GM21723 (cell line): ENCODE data around the gene MS4A6E.
"Not testable (repeated sequence)": the region's sequence is repeated elsewhere in the genome, so short reads cannot be mapped to it uniquely, and the experiment has no call there.

Source experiments
- ATAC-seq: cut with Tn5 transposase; IDR thresholded peaks from one replicate; pipeline ENCODE4 v1.9.1; 2021; ENCODE audit warnings: mild to moderate bottlenecking, moderate library complexity; ENCODE audit not compliant: unreplicated experiment

The MS4A6E gene

DNA sequence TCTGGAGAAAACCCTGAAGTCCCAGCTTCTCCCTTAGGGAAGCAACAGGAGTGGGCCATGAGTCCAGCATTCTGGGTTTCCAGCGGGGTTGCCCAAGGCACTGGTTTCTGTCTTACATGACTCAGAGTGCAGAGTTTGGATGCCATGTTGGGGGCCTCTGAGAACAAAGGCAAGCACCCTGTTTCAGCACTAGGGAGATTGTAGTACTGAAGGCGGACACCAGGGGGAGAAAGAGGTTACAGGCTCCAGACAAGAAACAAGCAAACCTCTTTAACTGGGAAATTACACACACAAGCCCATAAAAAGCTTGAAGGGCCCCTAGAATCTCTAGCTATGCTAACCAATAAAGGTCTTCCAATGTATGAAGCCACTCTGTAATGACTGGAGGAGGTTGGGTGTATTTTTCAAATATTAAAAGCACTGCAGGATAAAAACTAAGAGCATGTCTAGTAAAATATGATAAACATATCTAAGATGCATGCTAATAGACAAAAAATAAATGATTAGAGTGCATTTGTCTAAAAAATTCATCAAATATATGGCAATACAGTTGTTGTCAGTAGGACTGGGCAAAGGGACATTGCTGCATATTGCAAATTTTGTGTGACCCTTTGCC, 7.1 kb downstream of the MS4A6E start:
- peak; percentile 59 for ATAC-seq

- ATAC-seq, result peak; percentile 43
These were observed 9.8 kb downstream of the MS4A6E start for GRCh38 chr11:60336767-60337391.

DNA sequence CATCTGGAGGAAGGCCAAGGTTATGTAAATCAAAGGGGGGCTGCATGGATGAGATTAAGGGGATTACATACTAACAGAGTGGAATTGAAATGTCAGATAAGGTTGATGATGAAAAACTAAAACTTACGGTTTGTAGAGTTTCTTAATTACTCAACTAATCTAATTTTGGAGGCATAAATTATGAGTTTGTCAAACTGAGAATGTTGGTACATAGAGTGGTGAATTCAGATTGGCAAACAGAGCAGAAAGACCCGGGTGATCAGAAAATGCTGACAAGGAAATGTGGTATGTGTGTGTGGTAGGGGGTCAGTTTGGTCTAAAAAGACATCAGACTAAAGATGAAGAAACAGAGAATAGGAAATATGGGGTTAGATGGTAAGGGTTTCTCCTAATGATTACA, 11.0 kb downstream of the MS4A6E start:
- ATAC-seq, result no peak

GRCh38 chr11:60339356-60339755, 12.3 kb downstream of the MS4A6E start:
- no peak for ATAC-seq

- ATAC-seq, result no peak
These were observed 16.1 kb downstream of the MS4A6E start for GRCh38 chr11:60343094-60343704.

DNA sequence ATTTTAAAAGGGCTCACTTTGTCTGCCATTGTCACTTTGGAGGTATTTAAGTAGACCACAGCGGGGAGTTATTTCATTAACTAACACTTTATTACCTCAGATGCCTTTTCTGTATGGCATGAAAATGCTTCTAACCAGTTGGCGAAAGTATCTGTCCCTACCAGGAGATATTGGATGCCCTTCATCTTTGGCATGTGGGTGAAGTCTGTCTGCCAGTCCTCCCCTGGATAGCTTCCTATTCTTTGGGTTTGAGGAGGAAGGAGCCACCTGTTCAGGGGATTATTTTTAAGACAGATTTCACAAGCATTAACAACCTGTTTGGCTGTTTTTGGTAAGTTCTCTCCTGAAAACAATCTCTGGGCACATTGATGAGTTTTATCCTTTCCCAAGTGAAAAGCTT, 17.1 kb downstream of the MS4A6E start:
- no peak for ATAC-seq

DNA sequence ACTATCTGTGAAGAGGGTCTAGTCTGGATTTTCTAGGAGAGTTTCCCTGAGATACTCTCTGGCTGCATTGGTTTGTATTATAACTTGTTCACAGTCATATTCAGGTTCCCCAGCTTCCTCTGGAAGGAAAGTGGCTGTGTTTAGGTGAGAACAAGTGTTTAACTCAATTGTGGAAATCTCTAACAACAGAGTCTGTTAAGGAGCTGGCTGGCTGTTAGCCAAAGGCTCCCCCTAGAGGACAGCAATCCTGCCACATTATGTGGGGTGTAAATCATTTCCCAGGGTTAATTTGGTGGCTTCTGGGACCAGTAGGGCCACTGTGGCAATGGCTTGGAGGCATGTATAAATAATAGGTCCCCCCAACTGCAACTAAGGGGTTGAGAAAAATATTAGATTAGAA, 18.4 kb downstream of the MS4A6E start:
- no peak for ATAC-seq

- ATAC-seq, result peak; percentile 82
These were observed 20.2 kb downstream of the MS4A6E start for GRCh38 chr11:60347084-60347797.

DNA sequence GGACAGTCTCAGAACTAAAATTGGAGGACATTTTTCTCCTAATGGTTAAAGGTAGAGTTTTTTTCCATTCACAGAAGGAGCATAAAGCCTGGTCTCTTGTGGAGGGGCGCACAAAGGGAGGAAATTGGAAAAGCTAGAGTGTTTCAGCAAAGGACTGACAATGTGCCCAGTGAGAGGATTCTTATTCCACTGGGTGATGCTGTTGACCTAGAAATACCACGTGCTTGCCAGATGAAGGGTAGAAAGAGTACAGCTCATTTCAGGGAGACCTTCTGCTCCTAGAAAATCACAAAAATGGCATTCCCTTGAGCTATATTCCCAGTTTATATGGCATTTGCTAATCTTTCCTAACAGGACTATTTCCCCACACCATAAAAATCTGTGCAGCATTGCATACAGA, 21.1 kb downstream of the MS4A6E start:
- no peak for ATAC-seq

- no peak for ATAC-seq
These were observed 22.9 kb downstream of the MS4A6E start for GRCh38 chr11:60349990-60350389.

DNA sequence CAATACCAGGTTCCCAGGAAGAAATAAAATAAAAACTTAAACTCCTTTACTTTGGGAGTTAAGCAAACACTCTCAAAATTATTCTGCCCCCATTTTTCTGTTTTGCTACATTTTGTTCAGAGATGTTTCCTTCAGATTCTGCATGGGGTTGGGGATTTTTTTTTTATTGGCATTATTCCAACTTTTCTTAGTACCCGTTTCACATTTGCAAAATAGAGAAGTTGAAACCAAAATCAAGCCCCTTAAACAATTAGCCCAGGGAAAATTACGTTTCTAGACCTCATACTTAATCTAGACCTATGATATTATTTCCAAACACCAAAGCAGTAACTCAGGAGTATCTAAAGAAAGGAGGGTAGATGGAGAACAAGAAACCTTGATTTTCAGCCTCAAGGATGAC, 30.7 kb downstream of the MS4A6E start:
- no peak for ATAC-seq

GRCh38 chr11:60360621-60361020, 33.6 kb downstream of the MS4A6E start:
- ATAC-seq, result no peak

DNA sequence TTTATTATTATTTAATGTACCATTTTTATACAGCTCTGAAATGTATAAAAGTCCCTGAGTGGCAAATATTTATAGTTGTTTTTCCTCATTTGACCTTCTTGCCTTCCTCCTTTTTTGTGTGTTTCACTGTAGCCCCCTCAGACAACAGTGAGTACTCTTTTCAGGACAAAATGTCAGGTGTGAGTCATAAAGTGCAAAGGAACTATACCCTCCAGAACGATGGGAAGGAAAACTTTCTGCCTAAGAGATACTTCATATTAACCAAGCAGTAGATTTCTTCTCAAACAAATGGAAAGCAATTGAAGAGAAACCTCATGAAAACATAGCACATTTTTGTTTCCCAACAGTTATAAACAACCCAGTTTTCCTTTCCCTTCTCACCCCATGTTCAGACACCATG, 35.2 kb downstream of the MS4A6E start:
- ATAC-seq, result no peak

DNA sequence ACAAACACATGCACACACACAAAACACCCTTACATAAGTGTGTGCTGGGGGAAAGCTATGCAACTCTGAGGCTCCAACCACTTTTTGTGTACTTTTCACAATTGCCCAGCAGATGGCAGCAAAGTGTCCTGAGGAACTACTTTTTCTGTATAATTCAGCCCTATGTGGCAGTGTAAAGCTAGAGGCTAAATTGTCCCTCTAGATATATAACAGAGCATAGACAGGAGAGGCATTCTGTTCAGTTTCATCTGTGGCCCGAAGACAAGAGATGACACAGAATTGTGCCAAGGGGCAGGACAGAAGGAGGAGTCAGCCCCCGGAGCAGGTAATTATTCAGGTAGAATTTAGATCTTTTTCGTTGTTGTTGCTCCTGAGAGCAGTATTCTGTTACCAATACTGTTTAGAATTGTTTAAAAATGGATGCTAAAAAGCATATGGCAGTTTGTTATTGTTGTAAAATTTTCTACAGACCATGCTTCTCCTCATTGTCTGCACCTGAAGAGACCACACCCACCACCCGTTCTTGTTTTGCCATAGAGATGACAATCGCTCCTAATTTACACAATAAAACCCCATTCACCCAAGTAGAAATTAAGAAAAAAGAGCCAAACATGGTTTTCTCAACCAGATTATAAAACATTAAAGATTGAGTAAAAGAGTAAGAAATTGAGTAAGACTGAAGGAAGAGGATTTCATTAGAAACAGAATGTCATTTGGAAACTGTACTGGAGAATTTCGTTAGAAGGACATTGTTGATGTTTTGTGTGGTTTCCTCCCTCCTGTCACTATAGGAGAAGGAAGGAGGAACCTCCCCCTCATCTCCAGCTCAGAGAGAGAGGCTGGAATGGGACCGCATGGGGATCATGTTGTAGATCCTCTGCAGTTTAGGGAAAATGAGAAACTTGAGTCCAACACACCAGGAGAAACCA, 36.8 kb downstream of the MS4A6E start:
- peak; percentile 64 for ATAC-seq

GRCh38 chr11:60366262-60366904, 39.3 kb downstream of the MS4A6E start:
- not testable (repeated sequence) for ATAC-seq

GRCh38 chr11:60367009-60367408, 40.0 kb downstream of the MS4A6E start:
- peak; percentile 84 for ATAC-seq

- ATAC-seq, result no peak
These were observed 40.8 kb downstream of the MS4A6E start for GRCh38 chr11:60367896-60368295.

DNA sequence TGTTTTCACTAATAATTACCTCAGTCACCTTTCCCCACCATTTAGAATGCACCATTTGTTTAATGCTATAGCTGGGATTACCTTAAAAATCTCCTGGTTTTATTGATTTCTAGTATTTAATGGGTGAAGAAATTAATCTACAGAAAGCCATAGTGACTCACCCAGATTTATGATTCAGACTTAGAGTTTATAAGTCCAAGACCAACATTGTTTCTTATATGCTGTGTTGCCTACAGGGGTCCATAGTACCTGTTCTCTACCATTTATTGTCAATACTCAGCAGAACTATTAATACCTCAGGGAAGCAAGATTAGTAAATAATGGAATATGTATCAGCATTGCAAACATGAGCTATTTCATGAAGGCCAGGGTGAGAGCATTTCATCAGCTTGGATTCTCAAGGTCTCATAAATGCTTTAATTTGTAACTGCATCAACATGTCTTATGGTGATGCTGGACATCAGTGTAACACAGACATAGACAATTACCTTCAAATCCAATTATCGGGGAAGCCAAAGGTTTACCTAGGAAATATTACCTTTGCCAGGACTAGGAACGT, 43.3 kb downstream of the MS4A6E start:
- no peak for ATAC-seq

DNA sequence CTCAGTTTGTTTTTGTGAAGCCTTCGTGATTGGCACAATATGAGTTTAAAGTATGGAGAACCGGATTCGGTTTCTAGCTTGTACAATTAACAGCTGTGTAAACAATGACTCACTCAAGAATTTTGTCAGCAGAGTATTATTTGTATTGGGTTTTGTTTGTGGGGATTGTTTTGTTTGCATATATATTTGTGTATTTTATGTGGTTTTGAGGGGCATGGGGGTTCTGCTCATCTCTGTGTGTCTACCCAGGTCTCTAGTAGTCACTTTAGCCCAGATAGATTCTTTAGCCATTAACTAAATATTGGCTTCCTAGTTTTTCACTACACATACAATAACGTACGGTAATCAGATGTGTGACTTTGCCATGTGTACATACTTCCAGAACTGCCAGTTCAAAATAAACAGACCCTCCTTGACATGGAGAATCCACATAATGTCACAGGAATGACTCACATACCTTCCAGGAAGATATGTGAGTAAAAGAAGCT, 43.8 kb downstream of the MS4A6E start:
- no peak for ATAC-seq

GRCh38 chr11:60371386-60371785, 44.3 kb downstream of the MS4A6E start:
- no peak for ATAC-seq
